H1 (cell line): ENCODE data around the gene CACNA1C. TPM values are rescaled to one million over a fixed set of nuclear protein-coding genes. Genes with fewer than 3 reads are reported as not detected.

ENCODE experiments used
- CEBPB ChIP-seq: IDR thresholded peaks from 2 replicates; pipeline ENCODE4 v1.6.1; 2012; ENCODE audit warnings: low read depth, low read length
- CHD2 ChIP-seq: IDR thresholded peaks from 2 replicates; pipeline ENCODE4 v1.6.1; 2012; ENCODE audit warnings: low read length, improper control_type of control experiment
- POLR2AphosphoS5 ChIP-seq: IDR thresholded peaks from 2 replicates; pipeline ENCODE4 v1.6.1; 2011; ENCODE audit warnings: low read depth, low read length
- RBBP5 ChIP-seq: IDR thresholded peaks from 2 replicates; pipeline ENCODE4 v1.7.1; 2012; ENCODE audit warnings: low read depth, mild to moderate bottlenecking, inconsistent platforms, low read length, moderate library complexity, borderline replicate concordance
- SAP30 ChIP-seq: fragments of 300-600 bp; sonication (generic); IDR thresholded peaks from 2 replicates; pipeline ENCODE4 v1.7.1; 2012; ENCODE audit warnings: low read length, moderate library complexity, mild to moderate bottlenecking, inconsistent platforms; ENCODE audit not compliant: insufficient read depth, insufficient replicate concordance
- SUZ12 ChIP-seq: fragments of 200-600 bp; sonication (generic); IDR thresholded peaks from 2 replicates; pipeline ENCODE4 v1.6.1; 2012; ENCODE audit warnings: mild to moderate bottlenecking, inconsistent platforms, low read length, moderate library complexity, mixed read lengths
- YY1 ChIP-seq: IDR thresholded peaks from 2 replicates; pipeline ENCODE4 v1.6.1; 2011; ENCODE audit warnings: low read depth, mild to moderate bottlenecking, low read length
- polyA plus RNA-seq, 7 experiments: library from polyadenylated mRNA; depleted of rRNA in 3 of 7; stranded (reverse) in 5 of 7; unstranded in 2 of 7; fragments of >200 nt in 5 of 7; fragments of 200-250 nt in 2 of 7; gene quantifications; 1 replicate in 5 of 7; 2 replicates in 1 of 7; 4 replicates in 1 of 7; pipeline versions ENCODE4 v1.2.1 to v1.2.3, GENCODE V29; 2011 to 2013; ENCODE audit warnings: missing spikeins in 2 of 7, mixed read lengths in 2 of 7
- total RNA-seq: library from RNA; stranded (reverse); fragmentation: NEBNext Ultra II Directional; extraction: Animal tissue kit (Norgen Biotek cat#: 25700); gene quantifications from 2 replicates; pipeline ENCODE4 v1.2.1, GENCODE V29; 2021
- TF ChIP-seq, protein P1 (sequence below): IDR thresholded peaks from 2 replicates; pipeline ENCODE4 v1.6.1; 2012; ENCODE audit warnings: low read length, inconsistent platforms

CACNA1C gene
- total and polyA plus RNA-seq, 2 of the 8 experiments (the other 6 are each of a cell fraction or from before 2014, with no cell fraction given), result 1.3 TPM

DNA sequence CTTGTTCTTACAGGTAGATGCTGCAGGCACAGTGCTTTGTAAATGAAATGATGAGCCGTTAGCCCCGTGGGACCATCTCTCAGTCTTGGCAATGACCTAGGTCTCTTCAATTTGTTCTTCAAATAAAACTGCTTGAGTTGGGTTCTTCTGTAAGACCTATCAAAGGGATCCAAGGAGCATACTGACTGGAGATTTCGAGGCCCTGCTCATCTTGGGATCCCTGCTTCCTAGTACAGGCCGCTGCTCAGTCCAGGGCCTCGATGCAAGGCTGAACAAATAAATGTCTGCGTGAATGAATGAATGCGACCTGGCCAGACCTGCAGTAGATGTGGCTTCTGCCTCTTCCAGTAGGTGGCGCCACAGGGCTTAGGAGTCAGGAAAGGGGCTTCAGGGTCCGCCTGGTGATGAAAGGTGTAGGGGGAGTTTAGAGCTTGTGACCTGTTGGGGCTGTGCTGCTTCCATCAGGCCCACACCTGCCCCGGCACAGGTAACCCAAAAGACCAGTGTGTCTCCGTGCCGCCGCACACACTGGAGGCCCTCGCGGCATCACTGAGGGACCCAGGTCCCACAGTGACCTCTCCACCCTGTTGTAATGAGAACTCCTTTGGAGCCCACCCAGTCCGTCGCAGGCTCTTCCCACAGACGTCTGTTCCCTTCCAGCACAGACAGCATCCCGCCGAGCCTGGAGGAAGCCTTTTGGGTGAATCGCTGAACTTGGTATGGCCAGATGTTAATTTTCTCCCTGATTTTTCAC lies 4.4 kb downstream of the CACNA1C start (continued):
- TF ChIP-seq SAP30 (no peak), RBBP5 (no peak), CEBPB (peak; percentile 71), POLR2AphosphoS5 (no peak), CHD2 (0 out of 2 replicates have a peak, but pooled peaks have one; percentile 36), SUZ12 (no peak), YY1 (0 out of 2 replicates have a peak, but pooled peaks have one; percentile 46)
- TF ChIP-seq, protein P1, sequence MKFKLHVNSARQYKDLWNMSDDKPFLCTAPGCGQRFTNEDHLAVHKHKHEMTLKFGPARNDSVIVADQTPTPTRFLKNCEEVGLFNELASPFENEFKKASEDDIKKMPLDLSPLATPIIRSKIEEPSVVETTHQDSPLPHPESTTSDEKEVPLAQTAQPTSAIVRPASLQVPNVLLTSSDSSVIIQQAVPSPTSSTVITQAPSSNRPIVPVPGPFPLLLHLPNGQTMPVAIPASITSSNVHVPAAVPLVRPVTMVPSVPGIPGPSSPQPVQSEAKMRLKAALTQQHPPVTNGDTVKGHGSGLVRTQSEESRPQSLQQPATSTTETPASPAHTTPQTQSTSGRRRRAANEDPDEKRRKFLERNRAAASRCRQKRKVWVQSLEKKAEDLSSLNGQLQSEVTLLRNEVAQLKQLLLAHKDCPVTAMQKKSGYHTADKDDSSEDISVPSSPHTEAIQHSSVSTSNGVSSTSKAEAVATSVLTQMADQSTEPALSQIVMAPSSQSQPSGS, result no peak
